MCF 10A (cell line): Measurements from ENCODE around the gene GAS2. TPM values are rescaled to one million over a fixed set of nuclear protein-coding genes. Genes with fewer than 3 reads are reported as not detected.

ENCODE experiments used
- BruUV-seq: library from RNA; stranded (reverse); fragments of 400-500 nt; replicated peaks from 2 replicates; lab custom pipeline; 2021; lab: Mats Ljungman, UMichigan
- CTCF ChIA-PET: fragments of 300-600 bp; sonication (Branson Sonifier 250); formaldehyde crosslinking; extraction: SDS; loops from one replicate; lab custom pipeline; 2021; ENCODE audit warnings: antibody characterized with exemption, inconsistent platforms; lab: Yijun Ruan, JAX
- POLR2A ChIA-PET: fragments of 300-600, 350-650 bp; sonication (Branson Sonifier 250); formaldehyde crosslinking; extraction: SDS; loops from one replicate; lab custom pipeline; 2020; ENCODE audit warnings: antibody characterized with exemption, inconsistent platforms; lab: Yijun Ruan, JAX
- DNase-seq: peaks from one replicate; pipeline ENCODE4 v3.0.0-alpha.2; 2018; ENCODE audit not compliant: unreplicated experiment
- H3K27ac Mint-ChIP-seq: one replicate; pipeline ENCODE4 v1.8.0; 2022; ENCODE audit warnings: mild to moderate bottlenecking, low read depth, mixed read lengths; ENCODE audit not compliant: unreplicated experiment
- H3K27me3 Mint-ChIP-seq: one replicate; pipeline ENCODE4 v1.8.0; 2022; ENCODE audit warnings: mixed read lengths; ENCODE audit not compliant: insufficient read depth, unreplicated experiment
- H3K36me3 Mint-ChIP-seq: one replicate; pipeline ENCODE4 v1.8.0; 2022; ENCODE audit warnings: mild to moderate bottlenecking, moderate library complexity, mixed read lengths; ENCODE audit not compliant: insufficient read depth, unreplicated experiment
- H3K4me1 Mint-ChIP-seq: one replicate; pipeline ENCODE4 v1.8.0; 2022; ENCODE audit warnings: mixed read lengths; ENCODE audit not compliant: insufficient read depth, unreplicated experiment
- H3K4me3 Mint-ChIP-seq: one replicate; pipeline ENCODE4 v1.8.0; 2022; ENCODE audit warnings: mild to moderate bottlenecking, moderate library complexity, mixed read lengths; ENCODE audit not compliant: unreplicated experiment
- H3K9me3 Mint-ChIP-seq: one replicate; pipeline ENCODE4 v1.8.0; 2022; ENCODE audit warnings: mixed read lengths; ENCODE audit not compliant: unreplicated experiment
- CTCF ChIP-seq: fragments of 200-600 bp; IDR thresholded peaks from one replicate; pipeline ENCODE4 v1.8.0; 2022; ENCODE audit warnings: antibody characterized with exemption, mild to moderate bottlenecking; ENCODE audit not compliant: unreplicated experiment
- intact Hi-C: fragments of 100-400 bp; cut with micrococcal nuclease; formaldehyde crosslinking; loops from 2 replicates; pipeline ENCODE4 v1.14.1; 2022
- total RNA-seq: library from RNA; stranded (reverse); gene quantifications from 2 replicates; pipeline ENCODE4 v1.2.3, GENCODE V29; 2022

Gene GAS2
- total RNA-seq, 1 experiment from 2014 or later, result 1.4 TPM

- ChIA-PET CTCF (no interaction called here), POLR2A (no interaction called here)
- Mint-ChIP-seq H3K27ac (no peak overlapping the region), H3K9me3 (no peaks in the 10 kb centered on the region), H3K4me1 (no peaks in the 10 kb centered on the region), H3K36me3 (no peaks in the 10 kb centered on the region), H3K27me3 (peaks cover 10% of the 10 kb centered on the region), H3K4me3 (no peak overlapping the region)
- no peak for DNase-seq
- intact Hi-C loops, result no loop called here
- no TSS peak for BruUV-seq
- no peak for TF ChIP-seq CTCF
Observed at GRCh38 chr11:22685111-22685510, 18.7 kb downstream of the GAS2 start.

GRCh38 chr11:22688914-22689313 is 22.5 kb downstream of the GAS2 start:
- ChIA-PET CTCF (interaction anchor here (1.1 kb wide), 1 partner anchor 15 kb away, joined by 5 read pairs; no protein-coding TSS in a partner anchor), POLR2A (no interaction called here)
- Mint-ChIP-seq H3K4me3 (no peak overlapping the region), H3K27me3 (peaks cover 48% of the 10 kb centered on the region), H3K4me1 (no peaks in the 10 kb centered on the region), H3K9me3 (no peaks in the 10 kb centered on the region), H3K36me3 (no peaks in the 10 kb centered on the region), H3K27ac (no peak overlapping the region)
- BruUV-seq, result no TSS peak
- DNase-seq, result no peak
- no peak for TF ChIP-seq CTCF
- intact Hi-C loops, result no loop called here

GRCh38 chr11:22690257-22690656 is 23.8 kb downstream of the GAS2 start:
- Mint-ChIP-seq H3K27ac (no peak overlapping the region), H3K36me3 (no peaks in the 10 kb centered on the region), H3K9me3 (no peaks in the 10 kb centered on the region), H3K4me3 (no peak overlapping the region), H3K4me1 (no peaks in the 10 kb centered on the region), H3K27me3 (peaks cover 48% of the 10 kb centered on the region)
- intact Hi-C loops, result no loop called here
- POLR2A ChIA-PET, result interaction anchor here (0.6 to 1.0 kb wide), 2 partner anchors 11 to 682 kb away, joined by 3 read pairs; no protein-coding TSS in a partner anchor
- no TSS peak for BruUV-seq
- TF ChIP-seq CTCF, result no peak
- DNase-seq, result no peak
- CTCF ChIA-PET, result no interaction called here

GRCh38 chr11:22690871-22691270 is 24.5 kb downstream of the GAS2 start:
- Mint-ChIP-seq H3K27me3 (peaks cover 48% of the 10 kb centered on the region), H3K4me3 (no peak overlapping the region), H3K9me3 (no peaks in the 10 kb centered on the region), H3K4me1 (no peaks in the 10 kb centered on the region), H3K36me3 (no peaks in the 10 kb centered on the region), H3K27ac (no peak overlapping the region)
- DNase-seq, result no peak
- intact Hi-C loops, result no loop called here
- POLR2A ChIA-PET, result interaction anchor here (0.7 to 1.0 kb wide), 2 partner anchors 11 to 18 kb away, joined by 3 read pairs; no protein-coding TSS in a partner anchor
- TF ChIP-seq CTCF, result no peak
- no TSS peak for BruUV-seq
- CTCF ChIA-PET, result interaction anchor here (0.6 kb wide), 1 partner anchor 9 kb away, joined by 3 read pairs; no protein-coding TSS in a partner anchor
